Hematopoietic multipotent progenitor cell treated with erythropoietin and hydrocortisone succinate and interleukin-3 and kit ligand, for 17 days (in vitro differentiated cells): ENCODE results near the gene CDIPT.

ENCODE experiments used
- DNase-seq: peaks from one replicate; pipeline ENCODE4 v3.0.0-alpha.2; 2015; ENCODE audit warnings: low spot score

CDIPT gene

GRCh38 chr16:29809850-29810698 lies 53.0 kb downstream of the CDIPT start:
- no peak for DNase-seq

- DNase-seq = no peak
Observed at GRCh38 chr16:29809031-29809747, 53.8 kb downstream of the CDIPT start.
